GM21515 (cell line): Measurements from ENCODE around the gene DPY19L3.
"Not testable (repeated sequence)": the region's sequence is repeated elsewhere in the genome, so short reads cannot be mapped to it uniquely, and the experiment has no call there.

Experiments
- ATAC-seq: cut with Tn5 transposase; IDR thresholded peaks from one replicate; pipeline ENCODE4 v1.9.1; 2021; ENCODE audit not compliant: unreplicated experiment

DPY19L3 gene

DNA sequence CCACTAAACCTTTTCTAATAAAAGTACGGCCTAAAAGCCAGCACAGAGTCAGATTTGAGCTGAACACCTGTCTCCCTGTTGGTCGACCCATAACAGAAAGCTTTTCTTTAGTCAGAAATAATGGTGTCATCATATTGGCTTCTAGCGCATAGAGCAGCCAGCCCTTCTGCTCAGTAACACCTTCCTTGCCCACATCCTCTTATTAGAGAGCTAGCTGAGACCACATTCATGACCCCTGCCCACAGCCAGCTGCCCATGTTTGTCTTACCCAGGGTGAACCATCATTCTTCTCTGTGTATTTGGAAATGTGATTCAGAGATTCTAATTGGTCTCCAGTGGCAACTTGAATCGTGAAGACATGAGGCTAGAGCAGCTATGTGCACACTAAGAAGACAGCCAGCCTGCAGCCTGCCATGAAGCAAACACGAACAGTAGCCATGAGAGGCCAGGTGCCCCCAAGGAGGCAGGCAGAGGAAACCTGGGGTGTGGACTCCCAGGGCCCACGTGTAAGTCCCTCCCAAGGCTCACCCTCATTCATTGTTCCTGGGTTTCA, 93.2 kb downstream of the DPY19L3 start:
- ATAC-seq = no peak

DNA sequence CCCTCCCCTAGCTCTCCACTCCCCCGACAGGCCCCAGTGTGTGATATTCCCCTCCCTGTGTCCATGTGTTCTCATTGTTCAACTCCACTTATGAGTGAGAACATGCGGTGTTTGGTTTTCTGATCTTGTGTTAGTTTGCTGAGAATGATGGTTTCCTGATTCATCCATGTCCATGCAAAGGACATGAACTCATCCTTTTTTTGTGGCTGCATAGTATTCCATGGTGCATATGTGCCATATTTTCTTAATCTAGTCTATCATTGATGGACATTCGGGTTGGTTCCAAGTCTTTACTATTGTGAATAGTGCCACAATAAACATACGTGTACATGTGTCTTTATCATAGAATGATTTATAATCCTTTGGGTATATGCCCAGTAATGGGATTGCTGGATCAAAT, 106.9 kb downstream of the DPY19L3 start:
- ATAC-seq = not testable (repeated sequence)

DNA sequence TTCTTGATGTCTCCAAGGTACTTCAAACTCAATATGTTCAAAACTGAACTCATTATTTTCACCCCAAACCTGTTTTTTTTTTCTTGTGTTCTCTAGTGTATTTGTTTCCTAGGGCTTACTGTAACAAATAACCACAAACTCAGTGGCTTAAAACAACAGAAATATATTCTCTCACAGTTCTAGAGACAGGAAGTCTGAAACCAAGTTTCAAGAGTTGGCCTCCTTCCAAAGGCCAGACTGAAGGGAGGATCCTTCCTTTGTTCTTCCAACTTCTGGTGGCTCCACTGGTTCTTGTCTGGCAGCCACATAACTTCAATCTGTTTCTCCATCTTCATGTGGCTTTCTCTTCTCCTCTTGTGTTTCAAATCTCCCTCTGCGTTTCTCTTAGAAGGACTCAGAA, 113.5 kb downstream of the DPY19L3 start:
- no peak for ATAC-seq

DNA sequence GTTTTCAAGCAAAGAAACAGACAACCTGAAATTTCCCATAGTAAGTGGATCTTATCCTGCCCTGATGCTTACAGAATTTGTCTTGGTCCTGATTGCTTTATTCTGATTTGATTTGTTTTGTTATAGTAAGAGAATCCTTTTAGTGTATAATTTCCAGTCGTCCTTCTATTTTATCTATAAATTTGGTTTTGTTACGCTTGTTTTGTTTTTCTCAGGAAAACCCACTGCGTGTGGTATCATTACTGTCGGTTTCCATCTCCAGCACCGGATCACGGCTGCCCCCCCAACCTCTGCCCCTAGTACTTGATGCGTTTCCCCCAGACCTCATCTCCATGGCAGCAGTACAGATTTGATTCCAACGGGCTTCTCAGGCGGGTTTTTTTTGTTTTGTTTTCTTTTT, 117.4 kb downstream of the DPY19L3 start:
- no peak for ATAC-seq

DNA sequence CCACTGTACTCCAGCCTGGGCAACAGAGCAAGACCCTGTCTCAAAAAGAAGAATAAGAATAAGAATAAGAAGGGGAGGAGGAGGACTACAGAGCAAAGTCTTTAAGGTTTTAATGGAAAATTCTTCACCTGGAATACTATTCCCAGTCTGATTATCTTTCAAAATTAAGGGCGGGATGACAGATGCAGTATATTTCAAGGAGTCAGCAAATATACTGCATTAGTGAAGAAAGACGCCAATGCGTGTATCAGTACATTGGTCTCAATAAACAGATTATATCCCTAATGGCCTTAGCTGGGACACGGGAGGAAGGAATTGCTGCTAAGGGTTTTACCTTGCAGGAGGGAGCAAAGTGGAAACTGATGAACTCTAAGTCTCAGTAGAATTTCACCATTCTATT, 121.3 kb downstream of the DPY19L3 start:
- no peak for ATAC-seq

DNA sequence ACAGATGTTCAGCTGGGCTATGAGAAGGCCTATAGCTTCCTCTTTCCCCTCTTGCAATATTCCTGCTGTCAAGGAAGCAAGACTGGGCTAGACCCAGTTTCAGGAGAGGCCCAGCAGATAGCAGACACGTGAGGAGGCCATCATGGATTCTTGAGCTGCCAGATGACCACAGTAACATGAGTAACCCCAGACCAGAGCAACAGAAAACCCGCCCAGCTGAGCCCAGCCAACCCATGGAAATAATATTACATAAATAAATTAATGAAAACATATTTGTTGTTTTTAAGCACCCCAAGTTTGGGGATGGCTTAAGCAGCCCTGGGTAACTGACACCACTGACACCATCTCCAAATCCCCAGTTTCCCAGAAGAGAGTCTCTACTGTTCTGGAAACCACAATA, 125.2 kb downstream of the DPY19L3 start:
- no peak for ATAC-seq

DNA sequence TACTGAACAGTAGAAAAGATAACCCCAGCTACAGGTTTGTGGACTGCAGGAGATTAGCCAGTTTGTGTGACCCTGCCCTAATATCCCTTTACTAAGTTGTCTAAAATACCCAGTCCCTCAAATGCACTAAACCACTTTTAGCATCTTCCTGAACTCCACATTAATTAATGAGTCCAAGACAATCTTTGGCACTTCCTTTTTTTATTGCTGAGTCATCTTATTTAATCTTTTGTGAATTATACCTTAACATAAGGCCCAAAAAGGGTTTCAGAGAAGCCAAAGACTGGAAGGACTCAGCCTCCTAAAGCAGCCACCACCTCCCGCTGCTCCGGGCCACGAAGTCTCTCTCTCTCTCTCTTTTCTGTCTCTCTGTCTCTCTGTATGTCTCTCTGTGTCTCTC, 126.7 kb downstream of the DPY19L3 start:
- no peak for ATAC-seq
